SK-N-SH (cell line): ENCODE data around the gene SNN. TPM values are rescaled to one million over a fixed set of nuclear protein-coding genes. Genes with fewer than 3 reads are reported as not detected.

Experiments used
- CTCF ChIA-PET: fragments of 300-600, 350-600 bp; formaldehyde crosslinking; extraction: SDS; loops from one replicate; lab custom pipeline; 2021; lab: Yijun Ruan, JAX
- POLR2A ChIA-PET: fragments of 350-600 bp; sonication (Branson Sonifier 250); formaldehyde crosslinking; extraction: SDS; loops from one replicate; lab custom pipeline; 2020; ENCODE audit warnings: antibody characterized with exemption, inconsistent platforms; lab: Yijun Ruan, JAX
- DNase-seq: peaks from one replicate; pipeline ENCODE4 v3.0.0; 2012
- H2AFZ ChIP-seq: fragments of 200-600 bp; sonication (generic); 2 replicates; pipeline ENCODE4 v1.8.1; 2016; ENCODE audit warnings: antibody characterized with exemption, mild to moderate bottlenecking, low read depth
- H3F3A ChIP-seq: fragments of 200-600 bp; sonication (generic); replicated peaks from 2 replicates; pipeline ENCODE3; 2016; ENCODE audit warnings: antibody characterized with exemption, mild to moderate bottlenecking; ENCODE audit not compliant: insufficient read depth
- H3K27ac ChIP-seq, 2 experiments: fragments of 200-500 bp in 1 of 2; fragments of 200-600 bp in 1 of 2; sonication (Bioruptor generic) in 1 of 2; sonication (generic), shearing (Covaris generic) in 1 of 2; 2 replicates each; pipeline versions ENCODE4 v1.5.1 to v1.6.1; 2014 to 2016; ENCODE audit warnings: low read depth in 2 of 2, inconsistent platforms in 1 of 2, low read length in 1 of 2, mild to moderate bottlenecking in 1 of 2, mixed read lengths in 1 of 2
- H3K27me3 ChIP-seq: fragments of 200-600 bp; sonication (generic), shearing (Covaris generic); 2 replicates; pipeline ENCODE4 v1.6.1; 2016; ENCODE audit warnings: mixed run types; ENCODE audit not compliant: insufficient read depth
- H3K36me3 ChIP-seq, 2 experiments: fragments of 200-500 bp in 1 of 2; fragments of 200-600 bp in 1 of 2; sonication (Bioruptor generic) in 1 of 2; sonication (generic) in 1 of 2; replicated peaks in 1 of 2; 2 replicates each; pipeline versions ENCODE3 to v1.5.1; 2014 to 2016; ENCODE audit warnings: low read length in 1 of 2, mild to moderate bottlenecking in 1 of 2; ENCODE audit not compliant: insufficient read depth in 2 of 2, control insufficient read depth in 1 of 2
- H3K4me1 ChIP-seq, 2 experiments: fragments of 200-500 bp in 1 of 2; fragments of 200-600 bp in 1 of 2; sonication (Bioruptor generic) in 1 of 2; sonication (generic), shearing (Covaris generic) in 1 of 2; 2 replicates each; pipeline versions ENCODE4 v1.5.1 to v1.6.1; 2014 to 2016; ENCODE audit warnings: low read depth in 1 of 2, low read length in 1 of 2, mixed run types in 1 of 2; ENCODE audit not compliant: insufficient read depth in 2 of 2, control insufficient read depth in 1 of 2
- H3K4me2 ChIP-seq: fragments of 200-600 bp; sonication (generic), shearing (Covaris generic); 2 replicates; pipeline ENCODE4 v1.6.1; 2017; ENCODE audit warnings: mixed run types
- H3K4me3 ChIP-seq, 2 experiments: fragments of 200-500 bp in 1 of 2; fragments of 200-600 bp in 1 of 2; sonication (Bioruptor generic) in 1 of 2; sonication (generic), shearing (Covaris generic) in 1 of 2; 2 replicates each; pipeline versions ENCODE4 v1.5.1 to v1.8.1; 2014 to 2016; ENCODE audit warnings: low read depth in 2 of 2, inconsistent platforms in 1 of 2, low read length in 1 of 2, mild to moderate bottlenecking in 1 of 2, mixed read lengths in 1 of 2, moderate library complexity in 1 of 2
- H3K79me2 ChIP-seq: fragments of 200-600 bp; sonication (generic); 2 replicates; pipeline ENCODE4 v1.8.1; 2017; ENCODE audit warnings: mild to moderate bottlenecking; ENCODE audit not compliant: insufficient read depth
- H3K9ac ChIP-seq: fragments of 200-600 bp; sonication (generic); 2 replicates; pipeline ENCODE4 v1.6.1; 2017; ENCODE audit warnings: mixed run types
- H3K9me2 ChIP-seq: fragments of 200-600 bp; sonication (generic); 2 replicates; pipeline ENCODE4 v1.6.1; 2017; ENCODE audit warnings: mixed run types
- H3K9me3 ChIP-seq: fragments of 200-600 bp; sonication (generic); 2 replicates; pipeline ENCODE4 v1.6.1; 2017; ENCODE audit warnings: mixed run types, mild to moderate bottlenecking, moderate library complexity
- H4K20me1 ChIP-seq: fragments of 200-600 bp; sonication (generic); 2 replicates; pipeline ENCODE4 v1.6.1; 2017; ENCODE audit warnings: mild to moderate bottlenecking, mixed run types; ENCODE audit not compliant: insufficient read depth
- CHD2 ChIP-seq: fragments of 150-350 bp; IDR thresholded peaks from 2 replicates; pipeline ENCODE4 v1.6.1; 2018; ENCODE audit warnings: low read length; ENCODE audit not compliant: partially characterized antibody
- CTCF ChIP-seq: fragments of 200-600 bp; sonication (generic); IDR thresholded peaks from 2 replicates; pipeline ENCODE4 v1.6.1; 2017; ENCODE audit warnings: antibody characterized with exemption, mild to moderate bottlenecking, moderate library complexity
- ELF1 ChIP-seq: IDR thresholded peaks from 2 replicates; pipeline ENCODE4 v1.4.0; 2012
- FOXJ3 ChIP-seq: sonication (generic); formaldehyde crosslinking; IDR thresholded peaks from 2 replicates; pipeline ENCODE4 v1.5.1; 2020; ENCODE audit warnings: mild to moderate bottlenecking, missing genetic modification reagents
- GATA2 ChIP-seq: sonication (generic); formaldehyde crosslinking; IDR thresholded peaks from 2 replicates; pipeline ENCODE4 v1.5.0; 2020; ENCODE audit warnings: mild to moderate bottlenecking, missing genetic modification reagents
- MXI1 ChIP-seq: IDR thresholded peaks from 2 replicates; pipeline ENCODE4 v1.6.1; 2012; ENCODE audit warnings: mild to moderate bottlenecking, low read depth, low read length, improper control_type of control experiment
- NRF1 ChIP-seq: IDR thresholded peaks from 2 replicates; pipeline ENCODE4 v1.6.1; 2012; ENCODE audit warnings: low read depth, mild to moderate bottlenecking, low read length
- PBX3 ChIP-seq: IDR thresholded peaks from 2 replicates; pipeline ENCODE4; 2012
- POLR2AphosphoS5 ChIP-seq: IDR thresholded peaks from 2 replicates; pipeline ENCODE4 v1.6.1; 2012; ENCODE audit warnings: low read depth, low read length
- RAD21 ChIP-seq: IDR thresholded peaks from 2 replicates; pipeline ENCODE4 v1.6.1; 2012; ENCODE audit warnings: mild to moderate bottlenecking, low read length
- RCOR1 ChIP-seq: fragments of 150-350 bp; IDR thresholded peaks from 2 replicates; pipeline ENCODE4 v1.6.1; 2017; ENCODE audit warnings: antibody characterized with exemption, low read length
- REST ChIP-seq: IDR thresholded peaks from 2 replicates; pipeline ENCODE4 v1.6.1; 2012; ENCODE audit warnings: mild to moderate bottlenecking, low read depth, low read length, moderate library complexity
- RFX5 ChIP-seq: IDR thresholded peaks from 2 replicates; pipeline ENCODE4 v1.6.1; 2012; ENCODE audit warnings: mild to moderate bottlenecking, improper control_type of control experiment, low read length
- TAF1 ChIP-seq: IDR thresholded peaks from 2 replicates; pipeline ENCODE4 v1.6.1; 2012; ENCODE audit warnings: low read depth, mild to moderate bottlenecking, low read length, moderate library complexity, borderline replicate concordance
- TCF12 ChIP-seq: IDR thresholded peaks from 2 replicates; pipeline ENCODE4 v1.4.0; 2012
- YY1 ChIP-seq: IDR thresholded peaks from 2 replicates; pipeline ENCODE4 v1.4.0; 2012; ENCODE audit warnings: low read depth, mild to moderate bottlenecking
- ZBTB33 ChIP-seq: IDR thresholded peaks from 2 replicates; pipeline ENCODE4 v1.4.0; 2012; ENCODE audit warnings: low read depth, borderline replicate concordance
- WGBS: methylation state at CpG from one replicate; pipeline ENCODE4 v1.1.6; 2017; ENCODE audit warnings: low lambda C conversion rate; 5-methylcytosine and 5-hydroxymethylcytosine counted together
- polyA plus RNA-seq, 3 experiments: library from polyadenylated mRNA; depleted of rRNA; stranded (reverse); fragments of >200 nt; gene quantifications; 2 replicates each; pipeline ENCODE4 v1.2.3, GENCODE V29; 2012

SNN gene
- polyA plus RNA-seq, 1 of the 3 experiments (the other 2 are of a cell fraction), result 15.4 TPM

- Histone ChIP-seq H3K9ac (no peak overlapping the region), H3K4me1 (peaks cover 1 to 6% of the 10 kb centered on the region in 2 experiments; a peak in 1 of 4 replicates), H2AFZ (no peak overlapping the region), H3K36me3 (no peaks in the 10 kb centered on the region), H3K79me2 (no peaks in the 10 kb centered on the region), H3K27me3 (no peaks in the 10 kb centered on the region), H3F3A (no peaks in the 10 kb centered on the region), H3K4me3 (no peak overlapping the region), H4K20me1 (no peaks in the 10 kb centered on the region), H3K4me2 (no peak overlapping the region), H3K9me2 (no peaks in the 10 kb centered on the region), H3K27ac (no peak overlapping the region), H3K9me3 (no peaks in the 10 kb centered on the region)
- ChIA-PET CTCF (interaction anchor here (1.1 to 2.3 kb wide), 4 partner anchors 46 to 239 kb away, joined by 3 to 6 read pairs (median 3); no protein-coding TSS in a partner anchor), POLR2A (no interaction called here)
- no peak for DNase-seq
- 89% methylated on average over 9 of the region's 10 CpGs for WGBS
- TF ChIP-seq MXI1 (no peak), ZBTB33 (no peak), GATA2 (no peak), TAF1 (no peak), ELF1 (no peak), YY1 (no peak), POLR2AphosphoS5 (no peak), RAD21 (no peak), CTCF (no peak), REST (no peak), PBX3 (no peak), NRF1 (no peak), FOXJ3 (CRISPR knock-in tag) (no peak), RFX5 (no peak), RCOR1 (no peak), CHD2 (no peak), TCF12 (no peak)
Measured at GRCh38 chr16:11635113-11635652, 33.1 kb upstream of the SNN start.
